HG03378 (cell line): ENCODE data around the gene FADS6.
"Not testable (repeated sequence)": the region's sequence is repeated elsewhere in the genome, so short reads cannot be mapped to it uniquely, and the experiment has no call there.

ENCODE experiments used
- ATAC-seq: cut with Tn5 transposase; IDR thresholded peaks from one replicate; pipeline ENCODE4 v1.9.1; 2021; ENCODE audit warnings: mild to moderate bottlenecking, moderate library complexity; ENCODE audit not compliant: unreplicated experiment

FADS6 gene

DNA sequence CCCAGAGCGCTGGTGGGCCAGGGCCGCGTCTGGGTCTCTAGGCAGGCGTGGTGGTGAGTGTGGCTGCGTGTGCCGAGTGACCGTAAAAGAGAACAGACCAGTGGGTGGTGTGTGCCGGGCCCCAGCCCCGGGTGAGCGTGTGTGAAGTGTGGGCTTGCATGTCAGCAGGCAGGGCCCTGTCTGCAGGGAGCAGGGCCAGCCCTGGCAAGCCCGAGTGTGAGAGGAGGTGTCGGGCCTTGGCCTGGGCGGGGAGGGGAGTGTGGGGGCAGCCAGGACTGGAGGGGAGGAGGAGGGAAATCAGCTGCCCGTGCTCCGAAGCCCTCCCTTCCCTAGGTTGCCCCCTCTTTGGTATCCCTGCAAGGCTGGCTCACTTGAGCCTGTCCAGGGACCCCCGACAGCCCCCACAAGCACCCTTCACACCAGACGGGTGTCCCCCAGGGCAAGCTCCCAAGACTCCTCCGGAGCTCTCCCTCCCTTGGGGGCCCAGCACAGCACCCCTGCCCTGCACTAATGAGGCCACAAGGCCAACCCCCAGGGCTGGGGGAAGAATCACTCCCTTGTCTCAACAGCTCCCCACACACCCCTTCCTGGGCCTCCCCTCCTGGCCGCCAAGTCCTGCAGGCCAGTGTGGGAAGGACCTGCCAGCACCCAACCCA, 27.7 kb upstream of the FADS6 start:
- no peak for ATAC-seq

DNA sequence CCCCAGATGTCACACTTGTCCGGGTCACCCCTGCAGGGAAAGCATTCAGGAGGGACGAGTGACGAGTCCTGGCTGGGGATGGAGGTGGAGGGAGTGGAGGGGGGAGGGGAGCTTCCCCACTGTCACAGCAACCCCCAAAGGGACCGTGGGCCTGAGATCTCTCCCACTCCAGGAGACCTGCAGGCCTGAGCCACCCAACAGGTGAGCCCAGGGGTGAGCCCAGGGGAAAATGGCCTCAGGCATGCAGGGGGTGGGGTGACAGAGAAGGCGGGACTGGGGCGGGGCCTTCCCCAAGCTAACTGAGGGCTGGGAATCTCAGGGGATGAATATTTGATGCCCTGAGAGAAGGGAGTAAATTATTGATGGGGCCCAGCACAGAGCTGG, 27.2 kb upstream of the FADS6 start:
- ATAC-seq = no peak

DNA sequence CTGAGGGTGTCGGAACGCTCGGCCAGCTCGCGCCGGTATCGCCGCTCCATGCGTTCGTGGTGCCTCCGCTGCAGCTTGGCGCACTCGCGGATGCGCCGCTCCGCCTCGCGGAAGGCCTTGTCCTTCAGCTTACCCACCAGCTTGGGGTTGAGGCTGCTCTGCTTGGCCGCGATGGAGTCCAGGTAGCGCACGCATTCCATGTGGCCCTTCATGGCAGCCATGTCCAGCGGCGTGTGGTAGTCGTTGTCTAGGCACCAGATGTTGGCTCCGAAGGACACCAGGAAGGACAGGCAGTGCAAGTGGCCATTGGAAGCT, 26.8 kb upstream of the FADS6 start:
- no peak for ATAC-seq

DNA sequence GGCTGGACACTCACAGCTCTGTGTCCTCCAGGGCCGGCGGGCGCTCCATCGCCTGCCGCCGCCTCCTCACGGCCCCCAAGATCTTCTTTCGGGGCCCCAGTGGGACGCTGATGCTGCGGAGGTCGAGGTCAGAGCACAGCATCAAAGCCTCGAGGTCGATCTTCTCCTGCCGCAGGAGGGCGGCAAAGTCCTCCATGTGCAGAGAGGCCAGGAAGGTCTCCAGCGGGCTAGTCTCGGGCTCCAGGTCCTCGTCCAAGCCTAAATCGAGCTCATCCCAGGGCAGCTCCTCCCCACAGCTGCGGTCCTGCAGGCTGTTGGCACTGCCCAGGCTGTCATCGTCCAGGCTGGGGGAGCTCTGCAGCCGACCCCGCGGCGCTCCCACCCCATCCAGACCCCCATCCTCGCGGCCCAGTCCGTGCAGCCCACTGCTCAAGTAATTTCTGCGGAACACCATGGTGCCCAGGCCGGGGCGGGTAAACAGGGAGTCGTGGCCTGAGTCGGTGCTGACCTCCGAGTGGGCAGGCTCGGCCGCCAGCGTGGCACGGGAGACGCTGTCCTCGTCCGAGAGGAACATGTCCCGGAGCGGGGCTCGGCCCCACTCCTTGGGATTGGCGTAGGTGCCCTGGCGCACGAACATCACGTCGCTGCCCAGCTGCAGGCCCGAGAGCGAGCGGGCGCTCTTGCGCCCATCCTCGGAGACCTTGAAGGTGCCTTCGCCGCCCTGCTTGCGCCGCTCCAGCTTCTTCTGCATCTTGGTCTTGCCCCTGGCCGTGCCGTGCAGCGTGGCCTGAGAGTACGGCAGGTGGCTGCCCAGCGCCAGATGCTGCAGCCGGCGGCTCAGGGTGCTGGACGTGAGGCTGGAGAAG, 26.2 kb upstream of the FADS6 start:
- no peak for ATAC-seq

DNA sequence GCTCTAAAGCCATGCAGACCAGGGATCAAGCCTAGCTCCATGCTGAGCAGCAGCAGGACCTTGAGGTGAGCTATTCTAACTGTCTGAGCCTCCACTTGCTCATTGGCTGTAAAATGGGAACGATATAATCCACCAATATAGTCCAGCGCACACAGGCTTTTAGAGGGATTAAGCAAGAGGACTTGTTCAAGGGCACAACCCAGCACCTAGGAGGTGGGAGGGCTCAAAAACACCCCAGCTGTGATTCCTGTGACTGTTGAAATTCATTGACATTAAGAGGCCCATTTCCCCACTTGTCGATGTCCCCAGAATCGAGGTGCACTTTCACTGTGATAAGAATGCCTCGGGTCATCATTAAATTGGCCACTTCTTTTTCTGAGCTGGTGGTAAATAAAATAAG, 25.5 kb upstream of the FADS6 start:
- no peak for ATAC-seq

DNA sequence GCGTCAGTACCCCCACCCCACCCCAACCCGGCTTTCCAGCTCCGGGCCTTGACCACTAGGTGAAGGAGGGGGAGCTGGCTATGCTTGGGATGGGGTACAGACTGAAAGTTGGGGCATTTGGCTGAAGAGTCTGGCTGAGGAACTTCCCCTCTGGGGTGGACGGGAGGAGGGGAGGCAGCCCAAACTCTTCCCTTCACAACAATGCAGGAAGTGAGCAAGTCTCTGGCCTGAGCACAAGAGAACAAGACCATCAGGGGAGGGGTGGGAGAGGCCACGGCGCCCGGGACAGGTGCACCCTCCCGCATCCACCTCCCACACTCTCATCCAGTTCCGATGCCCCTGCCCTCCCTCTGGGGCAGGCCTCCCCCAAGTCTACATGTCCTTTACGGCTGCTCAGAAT, 24.0 kb upstream of the FADS6 start:
- ATAC-seq = no peak

DNA sequence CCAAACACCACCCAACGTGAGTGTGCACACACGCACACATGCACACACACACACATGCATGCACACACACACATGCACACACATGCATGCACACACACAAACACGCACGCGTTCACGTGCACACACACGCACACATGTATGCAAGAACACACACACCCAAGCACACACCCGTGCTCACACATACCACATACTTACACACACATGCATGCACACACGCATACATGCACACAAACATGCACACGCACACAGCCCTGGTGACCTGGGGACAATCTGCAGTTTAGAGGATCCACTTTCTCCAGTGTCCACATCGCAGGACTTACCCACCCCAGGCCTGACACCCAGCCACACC, 23.4 kb upstream of the FADS6 start:
- no peak for ATAC-seq

DNA sequence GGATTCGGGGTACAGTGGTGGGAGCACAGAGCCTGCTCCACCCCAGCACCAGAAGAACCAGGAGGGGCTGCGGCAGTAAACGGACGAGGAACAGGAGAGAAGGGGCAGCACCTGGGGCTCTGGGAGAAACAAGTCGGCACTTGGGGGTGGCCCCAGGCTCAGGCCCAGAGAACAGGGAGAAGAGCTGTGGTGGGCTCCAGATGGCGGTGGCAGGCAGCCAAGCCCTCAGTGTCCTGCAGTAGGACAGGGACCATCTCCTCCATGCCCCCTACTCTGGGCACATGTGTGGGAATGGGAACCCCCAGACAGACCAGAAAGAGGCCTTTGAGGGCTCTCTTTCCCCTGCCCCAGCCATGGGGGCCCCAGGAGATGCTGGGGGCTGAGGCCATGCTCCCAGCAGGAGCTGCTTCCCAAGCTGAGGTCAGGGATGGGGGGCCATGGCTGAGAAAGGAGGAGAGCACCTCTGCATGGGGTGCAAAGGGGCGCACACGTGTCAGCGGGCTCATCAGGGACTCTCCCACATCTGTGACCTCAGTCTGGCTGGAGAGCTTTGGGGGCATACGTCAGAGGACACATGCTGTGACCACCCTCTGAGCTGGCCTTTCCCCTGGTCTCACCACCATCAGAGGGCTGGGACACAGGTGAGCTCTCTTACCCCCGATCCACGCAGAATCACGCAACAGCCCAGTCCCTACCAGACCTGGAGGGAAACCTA, 22.9 kb upstream of the FADS6 start:
- no peak for ATAC-seq

DNA sequence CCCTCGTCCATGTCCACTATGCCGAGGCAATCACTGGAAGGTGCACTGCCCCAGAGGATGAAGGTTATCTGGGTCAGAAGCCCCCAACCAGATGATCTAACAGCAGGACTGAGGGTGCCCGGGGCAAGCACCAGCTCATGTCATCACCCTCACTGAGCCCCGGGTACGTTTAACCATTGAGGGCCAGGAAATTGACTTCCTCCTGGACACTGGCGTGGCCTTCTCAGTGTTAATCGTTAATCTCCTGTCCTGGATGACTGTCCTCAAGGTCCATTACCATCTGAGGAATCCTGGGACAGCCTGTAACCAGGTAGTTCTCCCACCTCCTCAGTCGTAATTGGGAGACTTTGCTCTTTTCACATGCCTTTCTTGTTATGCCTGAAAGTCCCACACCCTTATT, 18.0 kb upstream of the FADS6 start:
- ATAC-seq = not testable (repeated sequence)

DNA sequence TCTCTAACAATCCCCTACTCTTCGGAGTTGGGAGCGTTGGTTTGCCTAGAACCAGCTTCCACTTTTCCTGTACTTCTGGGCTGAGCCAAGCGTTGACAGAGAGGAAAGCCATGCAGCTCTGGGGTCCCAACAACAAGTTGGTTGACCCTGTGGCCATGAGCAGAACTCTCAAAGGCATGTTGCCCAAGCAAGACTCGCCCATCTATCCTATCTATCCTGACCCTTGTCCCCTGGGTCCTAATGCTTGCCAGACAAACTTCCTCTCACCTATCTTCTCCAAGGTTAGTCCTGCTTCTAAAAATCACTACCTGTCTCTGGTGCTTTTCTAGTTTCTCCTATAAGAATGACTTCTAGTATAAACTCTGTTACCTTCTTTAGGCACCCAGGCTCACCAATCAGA, 15.7 kb upstream of the FADS6 start:
- not testable (repeated sequence) for ATAC-seq

DNA sequence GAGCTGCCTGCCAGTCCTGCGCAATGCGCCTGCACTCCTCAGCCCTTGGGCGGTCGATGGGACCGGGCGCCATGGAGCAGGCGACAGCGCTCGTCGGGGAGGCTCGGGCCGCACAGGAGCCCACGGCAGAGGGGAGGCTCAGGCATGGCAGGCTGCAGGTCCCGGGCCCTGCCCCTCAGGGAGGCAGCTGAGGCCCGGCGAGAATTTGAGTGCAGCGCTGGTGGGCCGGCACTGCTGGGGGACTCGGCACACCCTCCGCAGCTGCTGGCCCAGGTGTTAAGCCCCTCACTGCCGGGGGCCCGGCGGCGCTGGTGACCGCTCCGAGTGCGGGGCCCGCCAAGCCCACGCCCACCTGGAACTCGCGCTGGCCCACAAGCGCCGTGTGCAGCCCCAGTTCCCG, 13.6 kb upstream of the FADS6 start:
- no peak for ATAC-seq

DNA sequence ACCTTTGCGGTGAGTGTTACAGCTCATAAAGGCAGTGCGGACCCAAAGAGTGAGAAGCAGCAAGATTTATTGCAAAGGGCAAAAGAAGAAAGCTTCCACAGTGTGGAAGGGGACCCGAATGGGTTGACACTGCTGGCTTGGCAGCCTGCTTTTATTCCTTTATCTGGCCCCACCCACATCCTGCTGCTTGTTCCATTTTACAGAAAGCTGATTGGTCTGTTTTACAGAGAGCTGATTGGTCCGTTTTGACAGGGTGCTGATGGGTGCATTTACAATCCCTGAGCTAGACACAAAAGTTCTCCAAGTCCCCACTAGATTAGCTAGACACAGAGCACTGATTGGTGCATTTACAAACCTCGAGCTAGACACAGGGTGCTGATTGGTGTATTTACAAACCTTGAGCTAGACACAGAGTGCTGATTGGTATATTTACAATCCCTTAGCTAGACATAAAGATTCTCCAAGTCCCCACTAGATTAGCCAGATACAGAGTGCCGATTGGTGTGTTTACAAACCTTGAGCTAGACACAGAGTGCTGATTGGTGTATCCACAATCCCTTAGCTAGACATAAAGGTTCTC, 12.9 kb upstream of the FADS6 start:
- not testable (repeated sequence) for ATAC-seq

DNA sequence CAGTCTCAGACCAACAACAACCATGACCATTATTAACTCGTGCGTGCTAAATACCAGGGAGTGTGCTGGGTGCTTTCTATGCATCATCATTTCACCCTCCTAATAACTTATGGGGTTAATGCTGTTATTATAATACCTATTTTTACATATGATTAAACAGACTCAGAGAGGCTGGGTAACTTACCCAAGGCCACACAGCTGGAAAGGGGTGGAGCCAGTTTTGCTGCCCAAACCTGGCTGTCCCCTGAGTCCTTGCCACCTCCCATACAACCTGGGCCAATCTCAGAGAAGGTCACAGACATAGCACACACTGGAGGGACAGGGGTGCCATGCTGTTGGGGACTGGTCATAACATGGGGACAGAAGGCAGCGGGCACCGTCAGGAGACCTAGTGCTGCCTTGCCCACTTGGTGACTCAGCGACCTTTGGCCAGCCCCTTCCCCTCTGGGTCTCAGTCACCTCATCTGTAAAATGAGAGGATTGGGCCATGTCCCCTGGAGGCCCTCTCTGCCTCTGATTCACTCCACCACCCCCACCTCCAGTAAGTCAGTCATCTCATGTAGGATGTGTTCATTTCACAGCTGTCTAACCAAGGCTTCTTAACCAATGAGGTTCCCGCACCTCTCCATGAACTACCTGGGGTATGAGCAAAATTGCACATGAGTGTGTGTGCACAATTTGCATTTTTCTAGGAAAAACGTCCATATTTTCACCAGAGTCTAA, 11.4 kb upstream of the FADS6 start:
- ATAC-seq = no peak

DNA sequence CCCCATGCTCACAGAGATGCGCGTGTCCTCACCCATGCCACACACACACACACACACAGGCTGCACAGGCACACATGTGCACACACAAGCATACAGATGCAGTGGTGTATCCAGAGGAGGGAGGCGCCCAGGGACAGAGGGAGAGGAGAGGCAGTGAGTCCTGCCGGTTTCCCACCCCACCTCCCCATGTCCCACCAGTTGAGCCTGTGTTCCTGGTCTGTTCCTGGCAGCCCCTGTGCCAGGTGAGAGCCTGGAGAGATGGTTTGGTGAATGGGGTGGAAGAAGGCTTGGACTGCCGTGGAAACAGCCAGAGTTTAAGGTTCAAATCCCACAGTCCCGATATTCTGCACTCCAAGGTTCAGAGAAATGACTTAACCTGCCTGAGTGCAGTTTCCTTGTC, 10.2 kb upstream of the FADS6 start:
- no peak for ATAC-seq

DNA sequence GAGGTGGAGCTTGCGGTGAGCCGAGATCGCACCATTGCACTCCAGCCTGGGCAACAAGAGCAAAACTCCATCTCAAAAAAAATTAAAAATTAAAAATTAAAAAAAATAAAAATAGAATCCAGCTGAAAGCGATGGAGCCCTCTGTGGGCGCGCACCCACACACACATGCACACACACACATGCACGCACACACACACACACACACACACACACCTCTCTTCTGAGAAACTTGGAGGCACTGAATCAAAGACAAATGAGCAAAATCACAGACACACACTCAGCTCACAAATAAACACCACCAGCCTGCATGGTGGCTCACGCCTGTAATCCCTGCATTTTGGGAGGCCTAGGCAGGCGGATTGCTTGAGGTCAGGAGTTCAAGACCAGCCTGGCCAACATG, 9.6 kb upstream of the FADS6 start:
- ATAC-seq = no peak

DNA sequence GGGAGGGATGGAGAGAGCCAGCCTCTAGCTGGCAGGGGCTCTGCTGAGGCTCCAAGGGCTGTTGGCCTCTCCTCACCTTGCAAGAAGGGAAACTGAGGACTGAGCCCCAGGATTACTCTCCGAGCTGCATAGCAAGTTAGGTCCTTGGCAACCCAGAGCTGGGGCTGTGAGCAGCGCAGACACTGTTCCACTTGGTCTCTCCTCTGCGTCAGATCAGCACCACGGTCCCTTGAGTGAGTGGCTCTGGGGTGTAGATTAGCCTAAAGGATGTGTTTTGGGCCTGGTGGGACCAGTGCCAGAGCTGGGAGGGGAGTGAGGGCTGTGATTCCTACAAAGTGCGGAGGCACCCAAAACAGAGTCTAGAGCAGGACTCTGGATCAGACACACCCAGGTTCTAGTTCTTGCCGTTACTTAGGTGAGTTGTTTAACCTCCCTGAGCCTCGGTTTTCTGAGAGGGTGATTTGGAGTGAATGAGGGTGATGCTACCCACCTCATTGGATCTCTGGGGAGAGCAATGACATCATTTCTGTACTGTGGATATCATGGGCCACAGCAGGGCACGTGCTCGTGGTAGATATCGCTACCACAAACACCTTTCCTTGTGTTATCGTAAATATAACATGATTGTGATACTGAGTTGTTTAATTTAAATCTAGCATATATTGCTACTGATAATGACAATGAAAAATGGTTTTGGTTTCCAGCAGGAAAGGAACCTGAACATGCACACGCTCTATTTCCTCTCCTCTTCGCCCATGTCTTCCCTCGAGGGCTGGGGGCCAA, 8.1 kb upstream of the FADS6 start:
- no peak for ATAC-seq

DNA sequence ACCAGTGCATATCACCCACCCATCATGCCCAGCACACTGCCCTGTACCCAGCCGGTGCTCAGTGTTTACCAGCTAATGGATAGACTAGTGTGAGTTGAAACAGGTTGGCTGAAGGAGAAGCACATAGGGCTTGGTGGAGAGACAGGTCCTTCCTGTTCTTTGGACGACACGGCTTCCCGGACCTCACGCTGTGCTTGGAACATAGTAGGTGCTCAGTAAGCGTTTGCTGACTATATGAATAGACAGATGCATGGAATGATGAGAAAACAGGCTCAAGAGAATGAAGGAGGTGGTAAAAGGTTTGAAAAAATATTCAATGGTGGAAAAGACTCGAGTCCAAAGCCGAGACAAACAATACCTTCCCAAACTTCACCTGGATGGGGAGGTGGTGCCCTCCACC, 6.8 kb upstream of the FADS6 start:
- ATAC-seq = no peak

DNA sequence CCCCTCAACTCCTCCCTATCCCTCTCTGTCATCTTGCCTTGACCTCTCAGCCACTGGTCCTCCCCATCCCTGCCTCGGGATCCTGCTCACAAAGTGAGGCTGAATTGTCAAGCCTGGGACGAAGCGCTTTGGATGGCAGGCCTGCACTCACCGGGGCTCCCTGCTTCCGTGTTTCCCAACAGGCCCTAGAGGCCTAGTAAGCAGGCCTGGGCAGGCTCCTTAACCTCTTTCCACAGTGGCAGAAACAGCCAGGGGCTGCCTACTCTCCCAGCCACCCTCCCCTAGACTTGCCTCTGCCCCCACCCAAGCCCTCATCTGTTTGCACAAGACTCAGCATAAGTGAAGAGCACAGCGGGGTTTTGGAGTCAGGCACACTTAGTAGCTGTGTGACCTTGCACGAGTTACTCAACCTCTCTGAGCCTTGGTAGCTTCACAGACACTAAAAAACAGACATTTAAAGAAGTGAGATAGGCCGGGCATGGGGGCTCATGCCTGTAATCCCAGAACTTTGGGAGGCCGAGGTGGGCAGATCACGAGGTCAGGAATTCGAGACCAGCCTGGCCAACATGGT, 5.0 kb upstream of the FADS6 start:
- ATAC-seq = no peak

DNA sequence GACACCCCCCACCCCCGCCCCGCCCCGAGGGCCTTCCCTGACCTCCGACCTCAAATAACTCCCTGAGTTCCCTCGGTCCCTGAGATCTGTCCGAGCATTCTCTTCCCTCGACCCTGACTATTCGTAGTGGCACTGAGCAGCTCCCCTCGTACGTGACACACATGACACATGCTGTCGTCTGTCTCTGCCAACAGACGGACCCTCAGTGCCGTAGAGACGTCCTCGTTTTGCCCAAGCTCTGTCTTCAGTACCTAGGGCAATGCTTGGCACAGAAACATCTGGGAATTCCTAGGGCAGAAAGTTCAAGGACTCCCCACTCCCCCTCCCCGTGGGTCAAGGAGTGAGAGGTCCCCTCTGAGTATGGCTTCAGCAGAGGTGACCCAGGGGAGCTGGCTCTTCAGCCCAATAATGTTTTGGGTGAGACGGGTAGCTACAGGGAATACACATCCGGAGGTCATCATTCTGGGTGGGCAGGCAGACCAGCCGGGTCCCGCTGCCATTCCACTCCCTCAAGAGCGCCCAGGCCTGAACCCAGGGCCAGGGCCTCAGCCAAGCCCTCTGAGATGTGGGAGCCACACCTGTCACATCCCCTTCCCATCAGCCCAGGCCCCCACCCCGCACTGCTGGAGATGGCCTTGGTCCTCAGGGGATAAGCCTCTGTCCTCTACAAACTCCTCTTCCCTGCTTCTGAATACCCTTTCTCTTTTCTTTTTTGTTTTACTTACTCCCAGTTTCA, 671 bp upstream of the FADS6 start:
- no peak for ATAC-seq
